OCI-LY1 (cell line): ENCODE data around the gene PMVK.

Source experiments
- H2AFZ ChIP-seq: fragments of 200-600 bp; sonication (generic), shearing (Covaris generic); 2 replicates; pipeline ENCODE4 v1.6.0; 2014; ENCODE audit warnings: antibody characterized with exemption, mild to moderate bottlenecking, low read length
- H3F3A ChIP-seq: fragments of 200-600 bp; sonication (generic), shearing (Covaris generic); 2 replicates; pipeline ENCODE4 v1.6.0; 2014; ENCODE audit warnings: mild to moderate bottlenecking, antibody characterized with exemption, low read length, moderate library complexity; ENCODE audit not compliant: insufficient read depth
- H3K27ac ChIP-seq: fragments of 200-600 bp; sonication (generic); 2 replicates; pipeline ENCODE4 v1.5.1; 2014; ENCODE audit warnings: low read length, mixed run types, mild to moderate bottlenecking, low read depth; ENCODE audit not compliant: poor library complexity, severe bottlenecking
- H3K27me3 ChIP-seq: fragments of 200-600 bp; sonication (generic); 2 replicates; pipeline ENCODE4 v1.6.0; 2014; ENCODE audit warnings: antibody characterized with exemption, mild to moderate bottlenecking, low read length, moderate library complexity; ENCODE audit not compliant: insufficient read depth
- H3K36me3 ChIP-seq: fragments of 200-600 bp; sonication (generic); 2 replicates; pipeline ENCODE4 v1.6.1; 2014; ENCODE audit warnings: mild to moderate bottlenecking, antibody characterized with exemption, low read length, moderate library complexity, mixed read lengths; ENCODE audit not compliant: insufficient read depth
- H3K4me1 ChIP-seq: fragments of 200-600 bp; sonication (generic); 2 replicates; pipeline ENCODE4 v1.5.1; 2014; ENCODE audit warnings: mild to moderate bottlenecking, low read length, moderate library complexity; ENCODE audit not compliant: insufficient read depth, severe bottlenecking
- H3K4me2 ChIP-seq: fragments of 200-600 bp; sonication (generic), shearing (Covaris generic); 2 replicates; pipeline ENCODE4 v1.6.1; 2014; ENCODE audit warnings: low read length
- H3K4me3 ChIP-seq: fragments of 200-600 bp; sonication (generic); 2 replicates; pipeline ENCODE4 v1.5.1; 2014; ENCODE audit warnings: low read length, low read depth, mild to moderate bottlenecking, mixed read lengths; ENCODE audit not compliant: poor library complexity, severe bottlenecking
- H3K79me2 ChIP-seq: fragments of 200-600 bp; shearing (Covaris generic); 2 replicates; pipeline ENCODE4 v1.6.1; 2016; ENCODE audit warnings: mixed run types, low read length, mixed read lengths; ENCODE audit not compliant: insufficient read depth
- H3K9ac ChIP-seq: fragments of 200-600 bp; sonication (generic), shearing (Covaris generic); 2 replicates; pipeline ENCODE4 v1.6.1; 2014; ENCODE audit warnings: mild to moderate bottlenecking, low read length, mixed read lengths
- H3K9me2 ChIP-seq: fragments of 200-600 bp; sonication (generic), shearing (Covaris generic); 2 replicates; pipeline ENCODE4 v1.6.1; 2014; ENCODE audit warnings: low read depth, mild to moderate bottlenecking, low read length, mixed read lengths
- H3K9me3 ChIP-seq: fragments of 200-600 bp; shearing (Covaris generic); 2 replicates; pipeline ENCODE4 v1.6.1; 2014; ENCODE audit warnings: low read length, mixed read lengths
- H4K20me1 ChIP-seq: fragments of 200-600 bp; sonication (generic), shearing (Covaris generic); 2 replicates; pipeline ENCODE4 v1.6.0; 2016; ENCODE audit warnings: mild to moderate bottlenecking, low read length; ENCODE audit not compliant: insufficient read depth
- EZH2 ChIP-seq: fragments of 200-600 bp; sonication (generic), shearing (Covaris generic); IDR thresholded peaks from 2 replicates; pipeline ENCODE4 v1.8.0; 2017; ENCODE audit warnings: borderline replicate concordance, mixed run types, mild to moderate bottlenecking, antibody characterized with exemption, low read length, moderate library complexity, mixed read lengths
- TF ChIP-seq, protein P1 (sequence below): fragments of 200-600 bp; sonication (generic), shearing (Covaris generic); IDR thresholded peaks from 2 replicates; pipeline ENCODE4 v1.5.1; 2017; ENCODE audit warnings: mild to moderate bottlenecking, antibody characterized with exemption, low read length, moderate library complexity, mixed read lengths

Gene PMVK

DNA sequence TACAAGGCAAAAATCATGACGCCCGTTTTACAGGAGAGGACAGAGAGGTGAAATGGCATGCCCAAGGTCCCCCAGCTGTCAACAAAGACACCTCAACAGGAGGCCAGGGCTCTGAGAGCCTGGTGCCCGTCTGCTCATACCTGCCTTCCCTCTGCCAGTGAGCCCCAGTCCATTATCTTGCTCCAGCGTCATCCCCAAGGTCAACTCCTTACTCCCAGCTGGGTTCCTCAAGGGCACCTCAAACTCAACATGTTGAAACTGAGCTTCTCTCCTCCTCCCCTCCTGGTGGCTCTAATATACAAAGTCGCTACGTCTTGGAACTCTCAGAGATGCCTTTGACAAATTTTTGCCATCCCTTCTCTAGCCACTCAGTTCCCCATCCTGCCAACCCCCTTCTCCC is 16.1 kb upstream of the PMVK start:
- H3K27me3 ChIP-seq, result no peaks in the 10 kb centered on the region
- H3K4me3 ChIP-seq, result peak overlapping the region; percentile 49
- H3K4me2 ChIP-seq, result peak overlapping the region; percentile 74; the same call in 1 of the 2 replicates
- peak overlapping the region; percentile 89 for H3K27ac ChIP-seq
- no peaks in the 10 kb centered on the region for H4K20me1 ChIP-seq
- no peaks in the 10 kb centered on the region for H3K79me2 ChIP-seq
- no peaks in the 10 kb centered on the region for H3K9me3 ChIP-seq
- H3K9ac ChIP-seq, result peak overlapping the region; percentile 21; the same call in 1 of the 2 replicates
- H3K4me1 ChIP-seq, result peaks cover 64% of the 10 kb centered on the region
- no peak overlapping the region for H2AFZ ChIP-seq
- no peaks in the 10 kb centered on the region for H3F3A ChIP-seq
- H3K36me3 ChIP-seq, result peaks cover 8% of the 10 kb centered on the region; the same call in 1 of the 2 replicates
- TF ChIP-seq EZH2, result no peak
- TF ChIP-seq, protein P1, sequence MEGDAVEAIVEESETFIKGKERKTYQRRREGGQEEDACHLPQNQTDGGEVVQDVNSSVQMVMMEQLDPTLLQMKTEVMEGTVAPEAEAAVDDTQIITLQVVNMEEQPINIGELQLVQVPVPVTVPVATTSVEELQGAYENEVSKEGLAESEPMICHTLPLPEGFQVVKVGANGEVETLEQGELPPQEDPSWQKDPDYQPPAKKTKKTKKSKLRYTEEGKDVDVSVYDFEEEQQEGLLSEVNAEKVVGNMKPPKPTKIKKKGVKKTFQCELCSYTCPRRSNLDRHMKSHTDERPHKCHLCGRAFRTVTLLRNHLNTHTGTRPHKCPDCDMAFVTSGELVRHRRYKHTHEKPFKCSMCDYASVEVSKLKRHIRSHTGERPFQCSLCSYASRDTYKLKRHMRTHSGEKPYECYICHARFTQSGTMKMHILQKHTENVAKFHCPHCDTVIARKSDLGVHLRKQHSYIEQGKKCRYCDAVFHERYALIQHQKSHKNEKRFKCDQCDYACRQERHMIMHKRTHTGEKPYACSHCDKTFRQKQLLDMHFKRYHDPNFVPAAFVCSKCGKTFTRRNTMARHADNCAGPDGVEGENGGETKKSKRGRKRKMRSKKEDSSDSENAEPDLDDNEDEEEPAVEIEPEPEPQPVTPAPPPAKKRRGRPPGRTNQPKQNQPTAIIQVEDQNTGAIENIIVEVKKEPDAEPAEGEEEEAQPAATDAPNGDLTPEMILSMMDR, result no peak
- no peaks in the 10 kb centered on the region for H3K9me2 ChIP-seq

DNA sequence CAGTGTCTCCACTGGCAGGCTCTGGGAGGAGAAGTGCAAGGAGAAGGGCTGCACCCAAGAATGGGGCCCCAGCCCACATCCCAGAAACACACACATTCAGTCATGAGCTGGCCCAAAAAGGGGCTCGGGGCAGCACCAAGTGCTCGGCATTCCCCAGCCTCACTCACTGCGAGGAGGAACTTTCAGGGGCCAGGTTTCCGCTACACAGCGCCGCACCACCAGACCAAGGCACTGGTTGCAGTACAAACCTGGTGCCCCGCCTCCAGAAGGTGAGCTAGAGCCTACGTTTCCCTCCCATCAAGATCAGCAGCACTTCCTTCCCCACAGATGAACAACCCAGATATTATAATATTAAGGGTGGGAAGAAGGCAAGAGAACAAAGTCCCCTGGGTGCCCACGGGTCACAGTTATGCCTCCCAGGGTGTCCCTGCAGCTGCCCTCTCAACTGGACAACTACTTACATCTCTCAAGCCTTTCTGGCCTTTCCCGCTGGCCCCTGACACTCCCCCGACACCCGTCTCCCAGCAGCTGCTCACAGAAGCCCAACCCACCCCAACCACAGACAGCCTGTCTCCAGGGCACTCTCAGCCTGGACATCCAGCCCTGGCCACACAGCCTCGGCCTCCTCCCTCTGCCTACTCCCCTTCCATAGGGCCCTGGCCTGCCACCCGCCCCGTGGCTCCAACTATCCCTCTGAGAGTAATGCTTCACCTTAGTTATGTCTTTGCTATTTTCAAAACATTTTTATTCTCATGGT is 15.6 kb upstream of the PMVK start:
- Histone ChIP-seq H3F3A (no peaks in the 10 kb centered on the region), H3K4me2 (peak overlapping the region; percentile 74), H3K9ac (peak overlapping the region; percentile 57; the same call in 1 of the 2 replicates), H3K4me3 (peak overlapping the region; percentile 49), H3K79me2 (no peaks in the 10 kb centered on the region), H3K36me3 (peaks cover 8% of the 10 kb centered on the region; the same call in 1 of the 2 replicates), H3K4me1 (peaks cover 64% of the 10 kb centered on the region), H2AFZ (no peak overlapping the region), H3K27me3 (no peaks in the 10 kb centered on the region), H3K27ac (peak overlapping the region; percentile 89), H3K9me2 (no peaks in the 10 kb centered on the region), H4K20me1 (no peaks in the 10 kb centered on the region), H3K9me3 (no peaks in the 10 kb centered on the region)
- TF ChIP-seq, protein P1, result no peak
- no peak for TF ChIP-seq EZH2

DNA sequence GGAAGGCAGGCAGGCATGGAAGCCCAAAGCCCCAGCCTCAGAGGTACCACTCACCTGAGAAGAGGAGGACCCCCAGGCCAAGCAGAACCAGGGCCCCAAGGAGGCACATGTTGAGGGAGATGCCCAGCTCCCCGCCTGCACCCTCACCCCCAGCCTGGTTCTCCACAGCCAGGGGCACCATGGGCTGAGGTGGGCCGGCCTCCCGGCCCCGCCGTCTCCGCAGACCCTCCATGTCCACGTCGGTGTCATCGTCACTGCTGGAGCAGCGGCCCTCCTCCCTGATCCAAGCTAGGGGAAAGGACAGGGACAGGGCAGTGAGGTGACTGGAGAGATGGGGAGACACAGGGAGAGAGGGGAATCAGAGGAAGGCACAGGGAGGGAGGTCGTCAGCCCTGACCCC is 11.6 kb upstream of the PMVK start:
- Histone ChIP-seq H3K4me1 (peaks cover 48% of the 10 kb centered on the region), H3K36me3 (peaks cover 12% of the 10 kb centered on the region; the same call in 1 of the 2 replicates), H3K9me3 (no peaks in the 10 kb centered on the region), H3K9ac (no peak overlapping the region), H4K20me1 (no peaks in the 10 kb centered on the region), H2AFZ (no peak overlapping the region), H3K79me2 (no peaks in the 10 kb centered on the region), H3K4me2 (no peak overlapping the region), H3K4me3 (no peak overlapping the region), H3F3A (no peaks in the 10 kb centered on the region), H3K9me2 (no peaks in the 10 kb centered on the region), H3K27ac (no peak overlapping the region), H3K27me3 (no peaks in the 10 kb centered on the region)
- TF ChIP-seq EZH2, result no peak
- TF ChIP-seq, protein P1, result no peak
